Heart left ventricle (tissue), 13 donors: ENCODE measurements around the gene RELA.

Source experiments
- POLR2A ChIP-seq, 2 donors: fragments of 450-650 bp; IDR thresholded peaks; one replicate each; pipeline ENCODE4 v1.6.1; 2017; ENCODE audit warnings: antibody characterized with exemption in 2 of 2, mild to moderate bottlenecking in 2 of 2, moderate library complexity in 2 of 2
- TF ChIP-seq, protein P1 (sequence below), 12 donors: fragments of 200-600 bp; sonication (generic) in 4 of 12; IDR thresholded peaks; one replicate each; pipeline versions ENCODE4 v1.5.0 to v1.8.0; 2018 to 2022; ENCODE audit warnings: antibody characterized with exemption in 12 of 12, mild to moderate bottlenecking in 5 of 12
- donor health status: ischemic (EF 13 %, LVEDD 7.1; RV severe dilation, severe dysfunction).
- donor health status: DM: no; HTN: yes; CAD: no.
- donor health status: DM: no; HTN: no; CAD: no.
- donor health status: ischemic (EF 25% LVEDD 6.9; RV normal size, moderate dysfunction).
- donor health status: ischemic (EF 25% LVEDD 5.7; RV mildly dilated, moderate dysfunction).
- donor health status: ischemic (EF 35%, LVEDD 5.7; RV mildly dilated, moderate dysfunction).
- donor health status: nonischemic (EF 11% LVEDD 7.7; RV severe dilation, severe dysfunction).
- donor health status: DM: yes; HTN: yes; CAD: no.
- donor health status: PGD.
- donor health status: ischemic (EF 29% LVEDD 5.4; RV normal size, mild dysfunction).
- donor health status: nonischemic (EF 23%, LVEDD 6.1; RV moderate dilation, normal function).

DNA sequence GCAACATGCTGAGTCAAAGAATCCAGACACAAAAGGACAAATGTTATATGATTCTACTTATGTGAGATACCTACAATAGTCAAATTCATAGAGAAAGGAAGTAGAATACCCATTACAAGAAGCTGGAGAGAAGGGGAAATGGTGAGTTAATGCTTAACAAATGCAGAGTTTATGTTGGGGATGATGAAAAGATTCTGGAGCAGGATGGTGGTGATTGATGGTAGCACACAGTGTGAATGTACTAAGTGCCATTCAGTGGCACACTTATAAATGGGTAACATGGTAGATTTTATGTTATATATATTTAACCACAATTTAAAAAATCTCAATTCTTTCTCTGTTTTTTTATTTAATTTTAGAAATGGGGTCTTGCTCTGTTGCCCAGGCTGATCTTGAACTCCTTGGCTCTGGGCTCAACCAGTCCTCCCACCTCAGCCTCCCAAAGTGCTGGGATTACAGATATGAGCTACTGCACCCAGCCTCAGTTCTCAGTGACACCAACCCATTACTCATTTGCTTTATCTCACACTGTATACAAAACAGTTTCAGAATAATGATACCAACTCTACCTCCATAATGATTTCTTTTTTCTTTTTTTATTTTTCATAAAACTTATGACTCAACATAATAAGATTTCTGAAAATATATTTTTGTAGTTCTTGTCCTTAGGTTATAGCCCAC, 9.6 kb upstream of the RELA start:
- TF ChIP-seq, protein P1, sequence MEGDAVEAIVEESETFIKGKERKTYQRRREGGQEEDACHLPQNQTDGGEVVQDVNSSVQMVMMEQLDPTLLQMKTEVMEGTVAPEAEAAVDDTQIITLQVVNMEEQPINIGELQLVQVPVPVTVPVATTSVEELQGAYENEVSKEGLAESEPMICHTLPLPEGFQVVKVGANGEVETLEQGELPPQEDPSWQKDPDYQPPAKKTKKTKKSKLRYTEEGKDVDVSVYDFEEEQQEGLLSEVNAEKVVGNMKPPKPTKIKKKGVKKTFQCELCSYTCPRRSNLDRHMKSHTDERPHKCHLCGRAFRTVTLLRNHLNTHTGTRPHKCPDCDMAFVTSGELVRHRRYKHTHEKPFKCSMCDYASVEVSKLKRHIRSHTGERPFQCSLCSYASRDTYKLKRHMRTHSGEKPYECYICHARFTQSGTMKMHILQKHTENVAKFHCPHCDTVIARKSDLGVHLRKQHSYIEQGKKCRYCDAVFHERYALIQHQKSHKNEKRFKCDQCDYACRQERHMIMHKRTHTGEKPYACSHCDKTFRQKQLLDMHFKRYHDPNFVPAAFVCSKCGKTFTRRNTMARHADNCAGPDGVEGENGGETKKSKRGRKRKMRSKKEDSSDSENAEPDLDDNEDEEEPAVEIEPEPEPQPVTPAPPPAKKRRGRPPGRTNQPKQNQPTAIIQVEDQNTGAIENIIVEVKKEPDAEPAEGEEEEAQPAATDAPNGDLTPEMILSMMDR (IDR thresholded peaks at IDR 0.05) = no peak
- TF ChIP-seq POLR2A (IDR thresholded peaks at IDR 0.05) = no peak
